GM12874 (cell line): Measurements from ENCODE around the gene KRTAP5-3.

ENCODE experiments used
- CTCF ChIP-seq: IDR thresholded peaks from 2 replicates; pipeline ENCODE4 v1.5.1; 2011; ENCODE audit warnings: low read depth, mild to moderate bottlenecking, control low read depth, low read length, moderate library complexity; ENCODE audit not compliant: insufficient read depth

The KRTAP5-3 gene

DNA sequence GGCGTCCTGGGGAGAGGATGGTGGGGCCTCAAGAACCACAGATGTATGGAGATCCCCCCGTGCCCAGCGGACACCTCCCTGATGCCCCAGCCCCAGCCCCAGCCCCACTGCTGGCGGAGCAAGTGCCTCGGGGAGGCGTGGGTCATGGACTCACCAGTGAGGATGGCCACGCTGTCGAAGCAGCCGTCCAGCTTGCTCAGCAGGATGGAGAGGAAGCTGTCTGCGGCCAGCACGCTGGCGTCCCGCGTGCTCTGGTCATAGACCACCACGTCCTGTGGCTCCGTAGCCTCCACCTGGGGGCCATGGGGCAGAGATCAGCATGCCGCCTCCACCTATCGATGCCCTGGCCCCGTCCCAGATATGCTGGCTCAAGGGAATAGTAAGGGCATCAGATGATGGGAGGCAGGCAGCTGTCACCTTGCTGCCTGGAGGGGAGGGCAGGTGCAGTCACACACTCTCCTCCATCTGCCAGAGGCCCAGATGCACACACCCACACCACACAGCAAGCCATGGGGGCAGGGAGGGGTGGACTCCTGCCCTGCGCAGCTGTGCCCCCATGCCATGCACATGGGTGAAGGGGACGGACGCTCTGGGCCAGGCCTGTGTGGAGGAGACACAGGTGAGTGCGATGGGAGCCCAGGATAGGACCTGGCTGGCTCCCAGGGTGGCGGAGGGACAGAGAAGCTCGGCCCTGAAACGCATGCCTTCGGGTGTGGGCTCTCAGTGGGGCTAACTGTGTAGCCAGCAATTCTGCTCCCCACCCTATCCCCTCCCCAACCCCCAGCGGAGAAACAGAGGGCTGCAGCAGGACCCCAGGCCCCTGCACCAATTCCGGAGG is 44.3 kb downstream of the KRTAP5-3 start:
- no peak for TF ChIP-seq CTCF

DNA sequence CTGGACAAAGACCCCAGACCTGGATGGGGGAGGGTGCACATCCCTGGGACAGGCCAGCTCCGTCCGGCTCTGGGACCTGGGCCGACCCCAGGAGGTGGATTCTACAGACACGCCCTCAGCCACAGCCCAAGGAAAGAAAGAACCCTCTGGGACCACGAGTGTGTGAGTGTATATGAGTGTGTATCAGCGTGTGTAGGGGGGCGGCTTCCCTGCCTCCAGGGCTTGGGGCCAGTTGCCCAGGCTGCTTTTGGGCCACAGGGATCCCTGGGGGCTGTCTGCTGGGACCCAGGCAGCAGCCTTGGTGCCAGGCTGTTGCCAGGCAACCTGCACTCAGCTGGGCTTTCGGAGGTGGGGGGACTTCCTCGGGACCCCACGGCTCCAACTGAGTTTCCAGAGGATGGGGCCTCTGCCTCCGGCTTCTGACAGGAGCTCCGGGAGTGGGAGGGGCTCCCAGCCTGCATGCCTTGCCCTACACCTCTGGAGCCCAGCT is 45.1 kb downstream of the KRTAP5-3 start:
- TF ChIP-seq CTCF, result no peak

- no peak for TF ChIP-seq CTCF
Observed at GRCh38 chr11:1562469-1563148, 45.7 kb downstream of the KRTAP5-3 start.

DNA sequence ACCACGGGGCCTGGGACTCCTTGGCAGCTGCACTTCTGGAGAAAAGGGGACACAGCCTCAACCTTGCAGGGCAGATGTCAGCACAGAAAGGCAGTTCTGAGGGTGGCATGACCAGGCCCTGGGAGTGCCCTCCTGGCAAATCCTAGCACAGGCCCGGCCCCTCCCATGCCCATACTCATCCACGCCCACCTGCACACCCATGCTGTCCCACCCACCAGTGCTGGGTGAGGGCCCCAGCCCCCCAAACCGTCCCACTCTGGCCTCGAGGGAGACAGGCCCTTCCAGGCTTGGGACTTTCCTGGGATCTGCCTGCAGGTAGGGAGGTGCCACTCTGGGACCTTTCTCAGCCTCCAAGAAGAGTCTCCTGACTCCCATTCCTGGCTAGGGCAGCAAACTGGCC is 46.3 kb downstream of the KRTAP5-3 start:
- TF ChIP-seq CTCF, result no peak

- TF ChIP-seq CTCF, result no peak
Observed at GRCh38 chr11:1561266-1561665, 47.0 kb downstream of the KRTAP5-3 start.

DNA sequence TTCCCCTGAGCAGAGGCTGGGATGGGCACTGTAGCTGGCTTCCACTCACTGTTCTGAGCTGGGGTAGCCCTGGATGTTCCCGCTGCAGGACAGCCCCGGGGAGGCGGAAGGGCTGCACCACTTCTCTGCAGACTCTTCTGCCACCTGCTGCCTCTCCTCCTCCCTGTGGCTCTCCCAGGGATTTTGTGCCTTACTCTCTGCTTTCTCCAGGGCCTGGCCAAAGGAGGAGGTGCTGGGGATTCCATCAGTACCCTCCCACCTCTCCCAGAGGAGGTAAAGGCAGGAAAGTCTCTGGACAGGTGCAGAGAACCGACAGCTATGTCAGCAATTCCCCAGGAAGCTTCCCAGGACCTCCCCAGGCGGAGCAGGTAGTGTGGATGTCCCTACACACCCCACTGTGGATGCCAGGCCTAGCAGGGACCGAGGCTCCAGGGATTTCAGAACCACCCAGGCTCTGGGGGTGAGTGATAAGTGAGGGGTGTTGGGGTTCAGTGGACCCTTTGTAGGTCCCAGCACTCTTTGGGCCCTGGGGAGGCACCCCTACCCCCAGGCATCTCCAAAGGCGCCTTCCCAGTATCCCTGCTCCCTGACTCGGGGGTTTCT is 47.5 kb downstream of the KRTAP5-3 start:
- no peak for TF ChIP-seq CTCF

- no peak for TF ChIP-seq CTCF
Observed at GRCh38 chr11:1560002-1560648, 48.1 kb downstream of the KRTAP5-3 start.
